Renal pelvis (tissue), 4 donors: ENCODE results near the gene CDH26. TPM values are rescaled to one million over a fixed set of nuclear protein-coding genes. Genes with fewer than 3 reads are reported as not detected.
A peak's percentile ranks its signal among the peaks of the same experiment; 100 is the strongest.
"Not testable (repeated sequence)": the region's sequence is repeated elsewhere in the genome, so short reads cannot be mapped to it uniquely, and the experiment has no call there.

Experiments
- DNase-seq: peaks from one replicate; pipeline ENCODE4 v3.0.0-alpha.2; 2013
- polyA plus RNA-seq, 3 donors: library from polyadenylated mRNA; unstranded; fragments of 120-200 nt; gene quantifications; one replicate each; pipeline ENCODE4 v1.2.1, GENCODE V29; 2013; ENCODE audit not compliant: insufficient read length in 3 of 3

The CDH26 gene
- polyA plus RNA-seq, 3 donors: 0.84 to 1.5 (median 1.5) TPM

- peak; percentile 96 for DNase-seq
Measured at GRCh38 chr20:59940129-59940955, 17.9 kb upstream of the CDH26 start, which contains the start of the genes FAM217B and PPP1R3D. Gene FAM217B, plus strand, starts transcription at chr20:59940389. Its CDS starts 3,555 bp downstream, at chr20:59943944. Gene PPP1R3D, minus strand, starts transcription at chr20:59940305. Its CDS starts 374 bp downstream, at chr20:59939931.

- no peak for DNase-seq
Measured at GRCh38 chr20:59940956-59941294, 17.3 kb upstream of the CDH26 start.

DNA sequence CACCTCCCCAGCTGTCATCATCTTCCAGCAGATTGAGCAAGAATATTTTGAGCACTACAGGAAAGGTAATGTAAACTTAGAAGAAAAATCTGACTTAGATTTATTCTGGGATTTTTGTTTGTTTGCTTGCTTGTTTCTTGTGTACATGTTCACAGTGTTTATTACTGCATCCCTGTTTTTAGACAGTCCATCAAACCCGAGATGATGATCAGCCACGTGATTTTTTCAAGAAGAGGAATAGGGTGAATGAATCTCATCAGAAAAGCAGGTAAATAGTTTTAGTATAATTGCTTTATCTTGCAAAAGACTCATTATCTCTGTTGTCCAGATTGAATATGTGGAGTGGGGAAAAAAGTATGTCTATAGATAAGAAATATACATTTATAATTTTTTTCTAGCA is 16.0 kb upstream of the CDH26 start:
- DNase-seq: no peak

DNA sequence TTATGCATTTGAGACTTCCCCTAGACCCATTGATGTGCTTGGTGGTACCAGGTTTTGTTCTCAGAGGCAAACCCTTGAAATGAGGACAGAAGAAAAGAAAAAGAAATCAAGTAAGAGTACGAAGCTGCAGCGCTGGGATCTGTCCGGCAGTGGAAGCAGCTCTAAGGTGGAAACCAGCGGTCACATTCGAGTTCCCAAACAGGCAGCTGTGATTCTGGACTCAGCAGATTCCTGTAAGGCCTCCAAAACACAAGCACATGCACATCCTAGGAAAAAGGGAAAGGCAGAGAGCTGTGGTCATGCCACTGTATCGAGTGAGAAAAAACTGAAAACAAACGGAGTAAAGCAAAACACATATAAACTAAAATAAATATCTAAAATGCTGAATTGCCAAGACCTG is 13.5 kb upstream of the CDH26 start:
- no peak for DNase-seq

GRCh38 chr20:59945175-59945574 is 13.0 kb upstream of the CDH26 start:
- no peak for DNase-seq

DNA sequence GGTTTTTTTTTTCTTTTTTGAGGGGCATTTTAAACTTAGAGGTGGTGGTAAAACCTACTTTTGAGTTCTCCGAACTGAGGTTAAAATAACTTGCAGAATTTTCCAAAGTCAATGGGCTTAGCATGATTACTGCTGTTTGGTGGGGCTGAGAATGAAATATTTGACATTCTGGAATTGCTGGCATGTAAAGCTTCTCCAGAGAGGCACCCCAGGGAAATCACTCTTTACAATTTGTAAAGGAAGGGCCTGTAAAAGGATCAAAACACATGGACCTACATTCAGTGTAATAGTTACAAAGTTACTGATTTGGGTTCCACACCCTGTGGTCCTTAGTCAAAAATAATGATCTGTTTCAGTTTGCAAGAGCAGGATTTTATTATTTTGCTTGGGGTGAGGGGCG is 12.5 kb upstream of the CDH26 start:
- DNase-seq: no peak

GRCh38 chr20:59947376-59947775 is 10.8 kb upstream of the CDH26 start:
- DNase-seq: no peak

DNA sequence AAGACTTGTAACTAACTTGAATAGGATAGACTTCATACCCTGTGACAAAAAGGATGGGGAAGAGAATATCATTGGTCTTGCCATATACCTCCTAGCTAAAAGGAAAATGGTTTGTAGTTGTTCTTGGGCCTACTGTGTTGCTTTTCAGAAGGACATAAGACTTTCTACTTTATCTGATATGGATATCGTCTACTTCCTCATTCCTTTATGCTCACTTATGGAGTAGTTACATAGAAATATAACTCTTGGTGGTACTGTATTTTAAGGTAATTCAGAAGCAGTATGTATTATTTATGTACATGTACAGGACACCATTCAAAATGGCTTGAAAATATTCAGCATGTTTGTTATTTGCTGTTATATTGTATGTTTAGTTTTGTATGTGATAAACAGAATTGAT is 10.0 kb upstream of the CDH26 start:
- DNase-seq: no peak

- no peak for DNase-seq
Measured at GRCh38 chr20:59948828-59949720, 9.1 kb upstream of the CDH26 start.

- no peak for DNase-seq
Measured at GRCh38 chr20:59949911-59950310, 8.3 kb upstream of the CDH26 start.

- no peak for DNase-seq
Measured at GRCh38 chr20:59954718-59955117, 3.5 kb upstream of the CDH26 start.

DNA sequence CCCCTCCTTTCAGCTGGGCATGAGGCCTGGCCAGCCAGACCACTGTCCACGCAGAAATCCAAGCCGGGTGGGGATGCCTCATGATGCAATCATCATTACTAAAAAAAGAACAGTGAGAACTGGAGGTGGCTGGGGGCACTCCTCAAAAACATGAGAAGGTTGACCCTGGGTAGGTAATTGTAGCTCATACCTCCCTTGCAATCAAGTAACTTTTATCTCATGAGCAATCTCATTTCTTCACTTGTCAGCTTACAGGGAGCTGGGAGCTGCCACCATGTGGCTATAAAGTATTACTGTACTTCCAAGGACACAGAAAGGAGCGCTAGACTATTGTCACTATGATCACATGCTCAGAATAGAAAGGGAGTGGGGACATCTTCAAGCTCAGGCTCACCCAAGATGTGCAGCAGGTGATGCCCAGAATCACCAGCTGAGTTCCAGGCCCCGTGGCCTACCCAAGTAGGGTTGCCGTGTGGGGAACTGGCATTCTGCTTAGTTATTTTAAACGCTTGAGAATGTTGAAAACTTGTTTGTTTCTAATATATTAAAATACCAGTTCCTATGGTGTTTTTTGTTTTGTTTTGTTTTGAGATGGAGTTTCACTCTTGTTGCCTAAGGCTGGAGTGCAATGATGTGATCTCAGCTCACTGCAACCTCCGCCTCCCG is 3.0 kb upstream of the CDH26 start:
- no peak for DNase-seq

GRCh38 chr20:59957568-59957967 is 655 bp upstream of the CDH26 start:
- DNase-seq: not testable (repeated sequence)

DNA sequence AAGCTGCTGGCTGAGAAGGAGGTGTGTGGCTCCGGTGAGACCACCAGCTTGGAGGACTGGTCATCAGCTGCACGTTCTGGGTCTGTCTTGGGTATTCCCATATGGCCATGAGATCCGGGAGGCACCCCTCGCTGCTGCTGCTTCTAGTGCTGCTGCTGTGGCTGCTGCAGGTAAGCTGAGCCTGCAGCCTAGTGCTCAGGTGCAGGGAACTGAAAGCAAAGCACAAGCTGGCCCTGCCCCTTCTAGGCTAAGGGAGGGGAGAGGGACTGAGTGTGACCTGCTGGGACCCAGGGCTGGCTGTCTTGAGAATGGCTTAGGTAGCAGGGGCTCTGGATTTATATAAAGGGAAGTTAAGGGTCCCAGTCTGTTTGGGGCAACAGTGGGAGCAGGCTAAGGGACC is 403 bp downstream of the CDH26 start:
- no peak for DNase-seq

GRCh38 chr20:59961423-59961822 is 3.2 kb downstream of the CDH26 start:
- no peak for DNase-seq

DNA sequence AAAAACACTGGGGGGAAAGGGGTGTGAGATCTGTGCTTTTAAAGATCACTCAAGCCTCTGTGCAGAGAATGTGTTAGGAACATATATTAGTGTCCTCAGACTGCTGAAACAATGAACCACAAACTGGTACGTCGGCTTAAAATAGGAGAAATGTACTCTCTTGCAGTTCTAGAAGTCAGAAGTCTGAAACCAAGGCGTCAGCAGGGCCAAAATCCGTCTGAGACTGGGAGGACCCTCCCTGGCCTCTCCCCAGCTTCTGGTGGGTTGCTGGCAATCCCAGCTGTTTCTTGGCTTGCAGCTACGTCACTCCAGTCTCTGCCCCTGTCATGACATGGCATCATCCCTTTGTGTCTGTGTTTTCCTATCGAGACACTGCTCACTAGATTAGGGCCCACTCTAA is 3.9 kb downstream of the CDH26 start:
- no peak for DNase-seq

DNA sequence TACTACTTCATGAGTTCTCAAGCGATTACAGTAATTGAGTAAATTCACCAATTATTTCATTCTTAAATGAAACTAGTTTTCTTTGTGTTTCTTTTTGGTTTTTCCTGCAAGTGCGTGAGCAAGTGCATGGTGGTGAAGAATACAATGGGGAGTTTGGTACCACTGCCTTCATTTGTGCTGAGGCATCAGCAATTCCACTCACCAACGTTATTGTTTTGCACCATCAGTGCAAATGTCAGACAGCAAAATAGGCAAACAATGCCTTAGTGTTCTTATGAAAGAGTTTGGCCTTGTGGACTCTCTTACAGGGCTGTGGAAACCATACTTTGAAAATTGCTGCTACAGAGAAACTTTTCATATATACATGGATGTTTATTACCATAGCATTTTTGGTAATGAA is 8.2 kb downstream of the CDH26 start:
- DNase-seq: no peak

- no peak for DNase-seq
Measured at GRCh38 chr20:59971428-59971827, 13.2 kb downstream of the CDH26 start.

DNA sequence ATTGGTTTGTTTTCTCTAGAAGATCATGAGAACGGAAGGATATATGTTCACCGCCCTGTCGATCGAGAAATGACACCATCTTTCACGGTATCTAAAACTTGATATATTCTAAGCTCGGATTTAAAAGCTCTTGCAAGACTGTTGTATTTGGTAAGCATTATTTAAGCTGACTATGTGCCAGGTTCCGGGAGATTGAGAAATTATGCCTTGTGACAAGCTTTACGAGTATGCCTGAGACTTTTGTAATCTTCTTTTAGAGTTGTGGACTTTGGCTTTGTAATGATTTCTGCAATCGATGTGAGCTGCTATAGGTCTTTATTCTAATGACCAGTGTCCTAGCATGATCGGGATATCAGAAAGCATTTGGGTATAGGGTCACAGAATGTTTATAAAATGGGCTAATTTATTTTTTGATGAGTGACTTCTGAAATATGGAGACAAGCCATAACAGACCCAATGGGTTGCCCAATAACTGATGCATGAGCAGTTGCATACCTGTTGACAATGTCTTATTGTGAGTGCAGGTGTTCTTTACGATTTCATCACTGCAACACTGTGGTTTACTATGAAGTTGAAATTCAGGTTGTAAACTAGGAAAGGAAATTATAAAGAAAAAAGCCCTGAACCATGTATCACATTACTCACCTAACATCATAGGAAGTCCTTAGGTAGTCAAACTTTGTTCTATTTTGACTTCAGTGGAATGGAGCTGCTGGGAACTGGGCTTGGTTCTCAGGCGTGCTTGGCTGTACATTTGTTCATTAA is 14.0 kb downstream of the CDH26 start:
- no peak for DNase-seq

DNA sequence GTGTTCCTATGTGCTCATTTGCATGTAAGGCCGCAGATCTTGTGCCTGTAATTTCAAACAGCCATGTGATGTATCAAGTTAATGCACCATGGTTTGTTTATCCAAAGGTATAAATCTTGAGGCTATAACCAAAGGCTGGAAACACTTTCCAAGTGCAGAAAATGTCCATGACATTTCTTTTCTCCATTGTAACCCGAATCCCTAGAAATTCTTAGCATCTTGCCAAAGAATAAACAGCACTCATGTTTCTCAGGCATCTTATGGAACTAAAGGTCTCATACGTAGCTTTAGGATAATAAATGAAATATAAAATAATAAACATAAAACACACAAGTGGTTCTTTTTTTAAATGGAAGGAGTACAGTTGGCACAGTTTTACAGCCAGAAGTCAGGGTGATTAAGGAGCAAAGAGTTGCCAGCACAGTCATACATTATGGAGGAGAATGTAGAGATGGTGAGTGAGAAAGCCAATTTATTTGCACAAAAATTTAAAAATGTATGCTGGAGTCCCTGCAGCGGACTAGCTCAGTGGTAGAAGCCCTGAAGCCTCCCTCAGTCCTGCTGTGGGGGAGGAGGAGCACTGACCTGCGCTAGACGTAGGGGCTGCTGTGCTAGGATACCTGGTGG is 18.0 kb downstream of the CDH26 start:
- peak; percentile 79 for DNase-seq

GRCh38 chr20:59977086-59977485 is 18.9 kb downstream of the CDH26 start:
- DNase-seq: no peak
